Measurements from ENCODE around the gene TUSC2.

The TUSC2 gene

DNA sequence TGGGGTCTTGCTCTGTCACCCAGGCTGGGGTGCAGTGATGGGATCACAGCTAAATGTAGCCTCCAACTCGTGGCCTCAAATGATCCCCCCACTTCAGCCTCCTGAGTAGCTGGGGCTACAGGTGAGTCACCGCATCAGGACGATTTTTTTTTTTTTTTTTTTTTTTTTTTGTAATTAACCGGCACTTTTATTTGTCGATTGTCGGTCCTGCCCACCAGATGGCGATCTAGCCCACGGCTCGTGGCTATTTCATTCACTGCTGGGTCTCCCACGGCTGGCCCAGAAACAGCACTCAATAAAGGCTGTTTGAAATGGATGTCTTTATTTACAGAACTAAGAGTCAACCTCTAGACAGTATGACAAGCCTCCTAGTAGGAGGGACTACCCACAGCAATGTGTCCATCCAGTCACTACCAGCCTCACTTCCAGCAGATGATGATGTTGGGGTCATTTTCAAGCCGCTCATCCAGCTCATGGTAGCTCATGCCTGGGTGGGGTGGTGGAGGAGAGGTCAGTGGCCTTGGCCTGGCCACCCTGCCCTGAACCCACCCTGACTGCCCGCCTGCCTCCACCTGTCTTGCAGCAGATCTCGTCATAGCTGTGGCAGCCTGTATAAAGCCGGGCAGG lies 19.3 kb upstream of the TUSC2 start:
- TF ChIP-seq, protein P1, sequence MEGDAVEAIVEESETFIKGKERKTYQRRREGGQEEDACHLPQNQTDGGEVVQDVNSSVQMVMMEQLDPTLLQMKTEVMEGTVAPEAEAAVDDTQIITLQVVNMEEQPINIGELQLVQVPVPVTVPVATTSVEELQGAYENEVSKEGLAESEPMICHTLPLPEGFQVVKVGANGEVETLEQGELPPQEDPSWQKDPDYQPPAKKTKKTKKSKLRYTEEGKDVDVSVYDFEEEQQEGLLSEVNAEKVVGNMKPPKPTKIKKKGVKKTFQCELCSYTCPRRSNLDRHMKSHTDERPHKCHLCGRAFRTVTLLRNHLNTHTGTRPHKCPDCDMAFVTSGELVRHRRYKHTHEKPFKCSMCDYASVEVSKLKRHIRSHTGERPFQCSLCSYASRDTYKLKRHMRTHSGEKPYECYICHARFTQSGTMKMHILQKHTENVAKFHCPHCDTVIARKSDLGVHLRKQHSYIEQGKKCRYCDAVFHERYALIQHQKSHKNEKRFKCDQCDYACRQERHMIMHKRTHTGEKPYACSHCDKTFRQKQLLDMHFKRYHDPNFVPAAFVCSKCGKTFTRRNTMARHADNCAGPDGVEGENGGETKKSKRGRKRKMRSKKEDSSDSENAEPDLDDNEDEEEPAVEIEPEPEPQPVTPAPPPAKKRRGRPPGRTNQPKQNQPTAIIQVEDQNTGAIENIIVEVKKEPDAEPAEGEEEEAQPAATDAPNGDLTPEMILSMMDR (IDR thresholded peaks at IDR 0.05; ENCODE audit: low read depth, low read length), result peak; percentile 44; the same call in 1 of the 2 replicates
- H3K4me3 ChIP-seq (ENCODE audit: low read depth, low read length), result no peak overlapping the region

DNA sequence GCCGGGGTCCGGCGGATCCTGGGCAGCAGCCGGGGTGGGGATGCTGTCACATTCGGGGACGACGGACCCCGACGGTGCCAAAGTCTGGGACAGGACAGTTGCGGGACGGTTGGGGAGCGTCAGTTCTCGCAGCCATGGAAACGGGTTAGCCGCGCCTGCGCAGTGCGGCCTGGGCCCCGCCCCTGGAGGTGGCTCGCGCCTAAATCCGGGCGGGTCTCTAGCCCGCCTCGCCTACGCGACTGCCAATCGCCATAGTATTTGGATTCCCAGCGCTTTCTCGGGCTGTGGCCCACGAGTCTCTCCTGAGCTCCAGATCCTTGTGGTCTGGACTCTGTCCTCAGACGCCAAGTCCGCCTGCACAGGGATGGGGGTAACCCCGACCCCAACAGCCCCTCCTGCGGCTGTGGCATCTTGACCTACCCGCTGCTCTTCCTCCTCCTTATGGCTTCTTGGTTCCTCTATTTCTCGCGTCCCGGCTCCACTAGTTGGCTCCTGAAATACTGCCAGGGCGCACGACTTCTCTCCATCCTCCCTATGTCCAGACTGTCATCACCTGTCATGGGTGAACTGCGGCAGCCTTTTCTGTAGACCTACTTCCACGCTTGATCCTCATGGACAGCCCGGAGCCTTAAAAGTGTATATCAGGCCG lies 17.7 kb upstream of the TUSC2 start, which contains the start of gene ZMYND10:
Gene ZMYND10 (minus strand): TSS at position 147 of the 649 bp plus-strand sequence. CDS start 153 bp downstream, outside the sequence.
- H3K4me3 ChIP-seq (ENCODE audit: low read depth, low read length), result peak within 1 kb of the TSS; percentile 54
- TF ChIP-seq, protein P1 (IDR thresholded peaks at IDR 0.05; ENCODE audit: low read depth, low read length), result no peak

DNA sequence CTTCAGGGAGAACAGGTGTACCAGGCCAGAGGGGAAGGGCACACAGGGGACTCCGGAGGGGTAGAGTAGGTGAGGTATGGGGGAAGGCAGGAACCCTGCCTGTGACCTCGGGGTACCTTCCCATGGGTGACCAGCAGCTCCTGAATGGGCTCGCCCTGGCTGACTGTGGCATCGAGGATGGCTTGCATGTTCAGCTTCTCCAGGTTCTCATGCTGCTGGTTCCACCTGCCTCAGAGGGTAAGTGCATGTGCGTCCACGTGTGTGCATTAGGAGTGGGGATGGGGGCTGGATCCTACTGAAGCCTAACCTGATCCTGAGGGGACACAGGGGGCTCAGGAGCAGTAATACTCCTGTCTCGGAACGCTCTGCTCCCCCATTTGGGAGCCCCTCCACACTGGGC lies 17.0 kb upstream of the TUSC2 start:
- peak overlapping the region; percentile 54 for H3K4me3 ChIP-seq (ENCODE audit: low read depth, low read length)
- TF ChIP-seq, protein P1 (IDR thresholded peaks at IDR 0.05; ENCODE audit: low read depth, low read length), result no peak

DNA sequence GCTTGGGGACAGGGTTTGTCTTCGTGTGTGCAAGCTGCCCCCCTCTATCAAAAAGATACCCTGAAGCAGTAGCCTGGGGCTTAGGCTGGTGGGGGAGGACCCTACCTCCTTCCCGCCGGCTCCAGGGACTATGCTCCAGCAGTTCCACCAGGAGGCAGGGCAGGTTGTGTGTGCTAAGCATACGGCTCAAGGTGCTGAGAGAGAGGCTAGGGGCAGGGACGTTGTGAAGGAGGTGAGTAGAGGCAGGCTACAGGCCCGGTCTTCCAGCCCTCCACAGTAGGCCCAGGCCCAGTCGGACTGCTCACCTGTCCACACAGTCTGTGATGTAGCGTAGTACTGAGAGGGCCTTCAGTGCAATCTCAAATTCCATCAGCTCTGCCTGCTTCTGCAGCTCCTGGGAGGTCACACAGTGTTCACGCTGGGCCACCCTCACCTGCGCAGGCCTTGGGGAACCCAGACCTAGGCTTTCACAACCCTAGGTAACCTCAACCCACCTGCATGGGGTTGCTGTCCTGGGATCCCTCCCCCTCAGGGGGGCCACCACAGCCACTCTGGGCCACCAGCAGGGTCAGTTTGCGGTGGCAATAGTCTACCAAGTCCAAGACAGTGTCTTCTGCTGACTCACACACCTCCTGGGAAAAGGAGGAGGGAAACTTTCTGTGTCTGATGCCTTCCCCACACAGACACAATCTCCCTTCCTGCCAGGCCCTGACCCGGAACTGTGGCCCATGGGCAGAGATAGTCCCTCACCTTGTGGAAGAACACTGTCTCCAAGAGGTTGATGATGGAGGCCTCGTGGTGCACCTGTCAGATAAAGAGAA lies 15.0 kb upstream of the TUSC2 start:
- TF ChIP-seq, protein P1 (IDR thresholded peaks at IDR 0.05; ENCODE audit: low read depth, low read length), result 0 out of 2 replicates have a peak, but pooled peaks have one; percentile 4
- no peak overlapping the region for H3K4me3 ChIP-seq (ENCODE audit: low read depth, low read length)

DNA sequence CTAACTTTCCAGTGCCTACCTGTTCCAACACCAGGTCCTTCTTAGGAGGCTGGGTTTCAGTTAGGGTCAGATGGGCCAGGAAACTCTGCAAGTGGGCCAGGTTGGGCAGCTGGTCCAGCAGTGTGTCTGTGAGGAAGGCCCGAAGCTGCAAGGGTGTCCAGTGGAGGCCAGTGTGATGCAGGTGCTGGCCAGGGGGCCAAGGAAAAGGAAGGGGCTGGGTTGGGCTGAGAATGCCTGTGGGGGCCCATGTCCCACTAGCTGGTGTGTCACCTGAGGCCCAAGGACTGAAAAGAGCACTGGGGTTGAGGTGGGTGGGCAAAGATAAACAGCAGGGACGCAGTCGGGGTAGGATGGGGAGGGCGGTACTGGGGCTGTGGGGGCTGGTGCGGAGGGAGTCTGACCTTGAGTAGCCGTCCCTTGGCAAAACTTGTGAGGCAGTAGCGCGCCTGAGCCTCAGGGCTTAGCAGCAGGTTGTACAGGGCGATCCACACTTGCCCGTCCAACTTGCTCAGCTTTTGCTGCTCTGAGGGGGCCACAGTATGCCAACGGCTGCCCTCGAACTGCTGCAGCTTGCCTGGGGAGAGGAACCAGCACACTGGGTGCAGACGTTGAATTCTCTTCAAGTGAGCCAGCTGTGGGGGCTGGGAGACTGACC lies 14.1 kb upstream of the TUSC2 start:
- no peak overlapping the region for H3K4me3 ChIP-seq (ENCODE audit: low read depth, low read length)
- TF ChIP-seq, protein P1 (IDR thresholded peaks at IDR 0.05; ENCODE audit: low read depth, low read length), result no peak

DNA sequence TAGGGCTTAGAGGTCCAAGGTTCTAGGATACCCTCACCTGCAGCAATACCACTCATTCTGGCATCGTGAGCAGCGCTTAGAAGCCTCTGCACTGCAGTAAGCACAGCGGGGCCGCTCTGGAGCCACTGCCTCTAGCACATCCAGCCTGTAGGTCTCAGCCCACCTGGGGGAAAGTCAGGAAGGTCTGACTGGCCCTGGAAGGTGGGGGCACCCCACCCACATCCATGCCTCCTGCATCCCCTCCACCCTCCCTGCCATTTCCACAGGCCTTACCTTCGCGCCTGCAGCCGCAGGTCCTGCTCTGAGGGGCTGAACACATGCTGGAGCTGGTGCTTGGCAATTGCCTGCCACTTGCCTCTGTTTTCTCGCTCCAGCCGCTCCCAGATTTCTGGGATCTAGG lies 13.5 kb upstream of the TUSC2 start:
- H3K4me3 ChIP-seq (ENCODE audit: low read depth, low read length), result peak overlapping the region; percentile 64
- TF ChIP-seq, protein P1 (IDR thresholded peaks at IDR 0.05; ENCODE audit: low read depth, low read length), result no peak

Measured in WI38 (cell line).